Measurements from ENCODE around the gene SMTN.
"Not testable (repeated sequence)": the region's sequence is repeated elsewhere in the genome, so short reads cannot be mapped to it uniquely, and the experiment has no call there.

The SMTN gene

DNA sequence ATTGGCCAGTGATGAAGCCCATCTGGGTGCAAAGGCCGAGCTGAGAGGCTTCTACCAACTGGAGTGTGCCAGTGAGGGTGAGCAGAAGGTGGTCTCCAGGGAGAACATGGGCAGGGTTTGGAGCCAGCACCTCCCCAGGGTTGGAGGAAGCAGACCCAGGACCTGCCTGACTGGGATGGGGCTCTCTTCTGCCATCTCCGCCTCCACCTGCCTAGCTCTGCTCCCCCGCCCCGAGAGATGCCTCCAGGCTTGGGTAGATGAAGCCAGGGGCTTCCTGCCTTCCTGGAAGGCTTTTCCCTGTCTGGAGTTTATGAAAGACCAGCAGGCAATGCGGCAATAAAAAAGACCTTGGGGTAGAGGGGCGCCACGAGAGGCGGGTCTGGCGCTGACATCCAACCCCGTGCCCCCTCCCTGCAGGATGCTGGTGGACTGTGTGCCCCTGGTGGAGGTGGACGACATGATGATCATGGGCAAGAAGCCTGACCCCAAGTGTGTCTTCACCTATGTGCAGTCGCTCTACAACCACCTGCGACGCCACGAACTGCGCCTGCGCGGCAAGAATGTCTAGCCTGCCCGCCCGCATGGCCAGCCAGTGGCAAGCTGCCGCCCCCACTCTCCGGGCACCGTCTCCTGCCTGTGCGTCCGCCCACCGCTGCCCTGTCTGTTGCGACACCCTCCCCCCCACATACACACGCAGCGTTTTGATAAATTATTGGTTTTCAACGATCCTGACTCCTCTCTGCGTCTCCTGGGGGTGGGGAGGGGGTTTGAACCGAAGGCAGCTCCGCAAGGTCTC lies 23.0 kb downstream of the SMTN start:
- no peak for DNase-seq (ENCODE audit: low spot score)

DNA sequence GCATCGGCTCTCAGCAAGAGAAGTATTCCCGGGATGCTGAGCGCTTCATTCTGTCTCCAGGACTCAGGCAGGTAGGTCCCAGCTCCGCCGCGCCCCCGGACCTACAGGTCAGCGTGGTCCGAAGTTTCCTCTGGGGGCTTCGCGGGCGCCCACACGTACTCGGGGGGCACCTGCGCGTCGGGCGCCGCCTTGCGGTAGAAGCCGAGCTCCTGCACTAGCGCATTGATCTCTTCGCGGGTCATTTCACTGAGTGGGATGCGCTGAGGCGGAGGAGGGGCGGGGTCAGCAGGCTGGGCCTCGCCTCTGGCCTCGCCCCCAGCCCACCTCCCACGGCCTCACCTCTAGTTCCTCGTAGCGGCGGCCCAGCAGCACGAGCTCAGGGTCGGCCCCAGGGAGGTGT lies 23.8 kb downstream of the SMTN start:
- DNase-seq (ENCODE audit: low spot score), result no peak

DNA sequence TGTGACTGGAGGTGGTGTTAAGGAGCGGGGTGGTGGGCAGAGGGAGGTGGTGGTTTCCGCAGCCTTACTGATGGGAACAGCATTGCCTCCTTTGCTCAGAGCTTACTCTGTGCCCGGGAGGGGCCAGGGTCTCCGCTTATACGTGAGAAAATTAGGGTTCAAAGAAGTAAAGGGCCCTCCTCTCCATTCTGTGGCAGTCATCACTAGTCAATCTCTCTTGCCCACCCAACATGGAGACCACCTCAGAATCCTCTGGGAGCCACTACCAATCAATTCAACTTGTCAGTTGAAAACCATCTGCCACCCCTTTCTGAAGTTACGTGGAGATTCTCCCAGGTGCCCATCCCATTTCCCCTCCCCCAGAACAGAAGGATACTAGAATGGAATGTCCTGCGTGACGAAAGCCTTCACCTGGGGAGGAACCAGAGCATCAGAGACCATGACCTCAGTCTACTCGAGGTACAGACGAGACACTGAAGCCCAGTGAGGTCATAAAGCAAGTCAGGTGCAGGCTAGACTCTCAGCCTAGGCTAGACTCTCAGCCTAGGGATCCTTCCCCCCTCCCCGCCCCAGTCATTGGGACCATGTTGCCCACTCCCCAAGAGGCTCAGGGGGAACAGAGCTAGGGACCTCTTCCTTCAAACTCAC lies 24.3 kb downstream of the SMTN start:
- no peak for DNase-seq (ENCODE audit: low spot score)

GRCh38 chr22:31106001-31106571 lies 25.0 kb downstream of the SMTN start:
- no peak for DNase-seq (ENCODE audit: low spot score)

- no peak for DNase-seq (ENCODE audit: low spot score)
Observed at GRCh38 chr22:31106731-31107177, 25.6 kb downstream of the SMTN start.

GRCh38 chr22:31107178-31107893 lies 26.2 kb downstream of the SMTN start, which contains the start of gene SELENOM:
Gene SELENOM, minus strand, starts transcription at chr22:31107568. Its CDS starts 63 bp downstream, at chr22:31107505.
- DNase-seq (ENCODE audit: low spot score), result peak; percentile 98

DNA sequence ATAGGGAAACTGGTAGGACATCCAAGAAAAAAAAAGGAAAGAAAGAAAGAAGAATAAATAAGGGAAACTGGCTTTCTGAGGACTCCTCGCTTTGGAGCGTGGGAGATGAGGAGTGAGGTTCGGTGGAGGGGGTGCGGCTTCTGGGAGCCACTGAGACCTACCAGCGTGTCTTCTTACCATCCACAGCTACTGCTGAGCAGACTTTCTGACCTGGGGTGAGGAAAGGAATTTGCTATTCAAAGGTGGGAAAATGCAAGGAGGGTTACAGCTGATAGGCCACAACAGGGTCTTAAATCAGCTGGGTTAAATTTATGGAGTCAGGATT lies 26.7 kb downstream of the SMTN start:
- DNase-seq (ENCODE audit: low spot score), result no peak

DNA sequence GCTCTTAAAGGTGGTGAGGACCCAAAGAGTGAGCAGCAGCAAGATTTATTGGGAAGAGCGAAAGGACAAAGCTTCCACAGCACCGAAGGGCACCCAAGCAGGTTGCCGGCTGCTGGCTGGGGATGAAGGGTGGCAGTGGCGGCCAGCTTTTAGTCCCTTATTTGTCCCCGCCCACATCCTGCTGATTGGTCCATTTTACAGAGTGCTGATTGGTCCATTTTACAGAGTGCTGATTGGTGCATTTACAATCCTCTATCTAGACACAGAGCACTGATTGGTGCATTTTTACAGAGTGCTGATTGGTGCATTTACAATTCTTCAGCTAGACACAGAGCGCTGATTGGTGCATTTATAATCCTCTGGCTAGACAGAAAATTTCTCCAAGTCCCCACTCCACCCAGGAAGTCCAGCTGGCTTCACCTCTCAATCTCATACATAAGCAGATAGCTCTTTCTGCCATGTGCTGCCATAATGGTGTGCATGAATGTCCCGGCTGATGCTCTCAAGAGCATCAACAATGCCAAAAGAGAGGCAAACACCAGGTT lies 31.5 kb downstream of the SMTN start:
- not testable (repeated sequence) for DNase-seq (ENCODE audit: low spot score)

- no peak for DNase-seq (ENCODE audit: low spot score)
Observed at GRCh38 chr22:31118046-31118820, 37.1 kb downstream of the SMTN start.

GRCh38 chr22:31119026-31119717 lies 38.1 kb downstream of the SMTN start:
- DNase-seq (ENCODE audit: low spot score), result no peak

- no peak for DNase-seq (ENCODE audit: low spot score)
Observed at GRCh38 chr22:31120230-31120629, 39.1 kb downstream of the SMTN start.

- no peak for DNase-seq (ENCODE audit: low spot score)
Observed at GRCh38 chr22:31120642-31121041, 39.5 kb downstream of the SMTN start.

- DNase-seq (ENCODE audit: low spot score), result no peak
Observed at GRCh38 chr22:31121403-31121802, 40.3 kb downstream of the SMTN start.

DNA sequence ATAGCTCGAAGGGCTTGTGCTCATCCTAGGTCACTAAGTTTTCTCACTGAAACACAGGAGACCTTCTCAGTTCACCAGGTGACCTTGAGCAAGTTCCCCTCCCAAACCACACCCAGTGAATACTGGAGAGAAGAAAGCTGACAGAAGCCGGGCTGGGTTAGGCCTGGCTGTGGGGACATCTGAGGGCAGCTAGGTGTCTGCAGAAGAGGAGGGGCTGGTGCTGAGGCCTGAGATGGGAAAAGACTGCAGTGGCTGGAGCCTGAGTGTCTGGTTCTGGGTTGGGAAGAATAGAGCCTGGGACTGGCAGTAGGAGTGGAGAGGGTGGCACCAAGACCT lies 41.0 kb downstream of the SMTN start:
- no peak for DNase-seq (ENCODE audit: low spot score)

- DNase-seq (ENCODE audit: low spot score), result peak; percentile 69
Observed at GRCh38 chr22:31122532-31123291, 41.6 kb downstream of the SMTN start, which contains the start of gene INPP5J. Gene INPP5J, plus strand, starts transcription at chr22:31122966. Its CDS starts 49 bp downstream, at chr22:31123015.

DNA sequence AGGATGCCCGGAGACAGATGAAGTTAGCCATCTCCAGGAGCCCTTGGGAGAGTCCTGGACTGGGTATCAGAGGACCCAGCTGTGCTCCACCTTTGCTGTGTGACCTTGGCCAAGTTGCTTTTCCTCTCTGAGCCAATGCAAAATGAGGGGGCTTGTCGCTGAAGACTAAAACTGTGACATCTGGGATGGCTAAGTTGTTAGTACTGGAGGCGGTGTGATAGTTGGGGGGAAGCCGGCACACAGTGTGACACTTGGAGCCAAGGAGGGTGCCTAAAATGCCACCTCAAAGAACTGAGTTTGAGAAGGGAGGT lies 42.1 kb downstream of the SMTN start:
- no peak for DNase-seq (ENCODE audit: low spot score)

- no peak for DNase-seq (ENCODE audit: low spot score)
Observed at GRCh38 chr22:31124290-31124689, 43.2 kb downstream of the SMTN start.

DNA sequence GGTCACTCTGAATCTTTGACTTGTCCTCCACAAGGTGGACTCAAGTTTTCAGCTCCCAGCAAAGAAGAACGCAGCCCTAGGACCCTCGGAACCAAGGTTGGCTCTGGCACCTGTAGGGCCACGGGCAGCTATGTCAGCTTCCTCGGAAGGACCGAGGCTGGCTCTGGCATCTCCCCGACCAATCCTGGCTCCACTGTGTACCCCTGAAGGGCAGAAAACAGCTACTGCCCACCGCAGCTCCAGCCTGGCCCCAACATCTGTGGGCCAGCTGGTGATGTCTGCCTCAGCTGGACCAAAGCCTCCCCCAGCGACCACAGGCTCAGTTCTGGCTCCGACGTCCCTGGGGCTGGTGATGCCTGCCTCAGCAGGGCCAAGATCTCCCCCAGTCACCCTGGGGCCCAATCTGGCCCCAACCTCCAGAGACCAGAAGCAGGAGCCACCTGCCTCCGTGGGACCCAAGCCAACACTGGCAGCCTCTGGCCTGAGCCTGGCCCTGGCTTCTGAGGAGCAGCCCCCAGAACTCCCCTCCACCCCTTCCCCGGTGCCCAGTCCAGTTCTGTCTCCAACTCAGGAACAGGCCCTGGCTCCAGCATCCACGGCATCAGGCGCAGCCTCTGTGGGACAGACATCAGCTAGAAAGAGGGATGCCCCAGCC lies 43.8 kb downstream of the SMTN start:
- no peak for DNase-seq (ENCODE audit: low spot score)

GRCh38 chr22:31125521-31126117 lies 44.5 kb downstream of the SMTN start:
- no peak for DNase-seq (ENCODE audit: low spot score)
